ENCODE data around the gene ERBB3.

ERBB3 gene

GRCh38 chr12:56141946-56142784, 62.2 kb downstream of the ERBB3 start:
- DNase-seq: no peak

GRCh38 chr12:56143217-56143616, 63.3 kb downstream of the ERBB3 start:
- no peak for DNase-seq

GRCh38 chr12:56143870-56144269, 63.9 kb downstream of the ERBB3 start:
- no peak for DNase-seq

- no peak for DNase-seq
Measured at GRCh38 chr12:56145217-56145616, 65.3 kb downstream of the ERBB3 start.

GRCh38 chr12:56146492-56147460, 66.8 kb downstream of the ERBB3 start:
- DNase-seq: no peak

GRCh38 chr12:56150563-56150962, 70.6 kb downstream of the ERBB3 start:
- DNase-seq: no peak

GRCh38 chr12:56151672-56152131, 71.7 kb downstream of the ERBB3 start:
- DNase-seq: peak; percentile 81

GRCh38 chr12:56152132-56152755, 72.3 kb downstream of the ERBB3 start, which contains the start of gene MYL6B:
Gene MYL6B, plus strand, starts transcription at chr12:56152587. Its CDS starts 1,332 bp downstream, at chr12:56153919.
- DNase-seq: peak; percentile 97

Measured in activated CD4-positive, alpha-beta T cell treated with anti-CD3 and anti-CD28 coated beads, Interleukin-10, Interleukin-2, amounts not matched to agents 100 ng/mL and 50 ng/mL, durations not matched to agents 16 hours and 8 hours (primary cell).